GM18868 (cell line): ENCODE measurements around the gene SLC47A1.
"Not testable (repeated sequence)": the region's sequence is repeated elsewhere in the genome, so short reads cannot be mapped to it uniquely, and the experiment has no call there.

Experiments used
- ATAC-seq: cut with Tn5 transposase; IDR thresholded peaks from one replicate; pipeline ENCODE4 v1.9.1; 2021; ENCODE audit warnings: mild to moderate bottlenecking, moderate library complexity; ENCODE audit not compliant: unreplicated experiment

Gene SLC47A1

GRCh38 chr17:19520641-19521040 lies 13.0 kb upstream of the SLC47A1 start:
- ATAC-seq: no peak

- ATAC-seq: no peak
Observed at GRCh38 chr17:19523690-19524089, 10.0 kb upstream of the SLC47A1 start.

- ATAC-seq: not testable (repeated sequence)
Observed at GRCh38 chr17:19526950-19527349, 6.7 kb upstream of the SLC47A1 start.

- no peak for ATAC-seq
Observed at GRCh38 chr17:19531780-19532501, 1.7 kb upstream of the SLC47A1 start.

GRCh38 chr17:19533036-19533717 lies 477 bp upstream of the SLC47A1 start:
- no peak for ATAC-seq

- no peak for ATAC-seq
Observed at GRCh38 chr17:19534562-19535149, 1.0 kb downstream of the SLC47A1 start.

GRCh38 chr17:19537111-19537510 lies 3.5 kb downstream of the SLC47A1 start:
- no peak for ATAC-seq

GRCh38 chr17:19538095-19539039 lies 4.7 kb downstream of the SLC47A1 start:
- ATAC-seq: no peak

- ATAC-seq: no peak
Observed at GRCh38 chr17:19539040-19539399, 5.4 kb downstream of the SLC47A1 start.

- ATAC-seq: no peak
Observed at GRCh38 chr17:19539841-19540311, 6.2 kb downstream of the SLC47A1 start.

- no peak for ATAC-seq
Observed at GRCh38 chr17:19540706-19541370, 7.2 kb downstream of the SLC47A1 start.

- ATAC-seq: no peak
Observed at GRCh38 chr17:19541445-19541844, 7.8 kb downstream of the SLC47A1 start.

GRCh38 chr17:19542247-19542646 lies 8.6 kb downstream of the SLC47A1 start:
- no peak for ATAC-seq

- no peak for ATAC-seq
Observed at GRCh38 chr17:19544366-19544765, 10.7 kb downstream of the SLC47A1 start.

- no peak for ATAC-seq
Observed at GRCh38 chr17:19546289-19547065, 12.8 kb downstream of the SLC47A1 start.

GRCh38 chr17:19549746-19550623 lies 16.3 kb downstream of the SLC47A1 start:
- ATAC-seq: no peak

GRCh38 chr17:19551165-19551564 lies 17.5 kb downstream of the SLC47A1 start:
- no peak for ATAC-seq

GRCh38 chr17:19551591-19552148 lies 18.0 kb downstream of the SLC47A1 start:
- ATAC-seq: no peak
